A673 (cell line): Measurements from ENCODE around the gene GNG11.

Source experiments
- EZH2 ChIP-seq: fragments of 200-600 bp; sonication (generic); IDR thresholded peaks from 2 replicates; pipeline ENCODE4 v1.6.1; 2017; ENCODE audit warnings: borderline replicate concordance, low read depth, mild to moderate bottlenecking, mixed read lengths, antibody characterized with exemption, low read length; ENCODE audit not compliant: poor library complexity, severe bottlenecking
- TF ChIP-seq, protein P1 (sequence below): fragments of 300-800, 200-600 bp; sonication (generic); conservative IDR thresholded peaks from 2 replicates; pipeline ENCODE4 v1.5.1; 2017; ENCODE audit warnings: low read depth, mild to moderate bottlenecking, antibody characterized with exemption, low read length, moderate library complexity, mixed read lengths

- TF ChIP-seq, protein P1, sequence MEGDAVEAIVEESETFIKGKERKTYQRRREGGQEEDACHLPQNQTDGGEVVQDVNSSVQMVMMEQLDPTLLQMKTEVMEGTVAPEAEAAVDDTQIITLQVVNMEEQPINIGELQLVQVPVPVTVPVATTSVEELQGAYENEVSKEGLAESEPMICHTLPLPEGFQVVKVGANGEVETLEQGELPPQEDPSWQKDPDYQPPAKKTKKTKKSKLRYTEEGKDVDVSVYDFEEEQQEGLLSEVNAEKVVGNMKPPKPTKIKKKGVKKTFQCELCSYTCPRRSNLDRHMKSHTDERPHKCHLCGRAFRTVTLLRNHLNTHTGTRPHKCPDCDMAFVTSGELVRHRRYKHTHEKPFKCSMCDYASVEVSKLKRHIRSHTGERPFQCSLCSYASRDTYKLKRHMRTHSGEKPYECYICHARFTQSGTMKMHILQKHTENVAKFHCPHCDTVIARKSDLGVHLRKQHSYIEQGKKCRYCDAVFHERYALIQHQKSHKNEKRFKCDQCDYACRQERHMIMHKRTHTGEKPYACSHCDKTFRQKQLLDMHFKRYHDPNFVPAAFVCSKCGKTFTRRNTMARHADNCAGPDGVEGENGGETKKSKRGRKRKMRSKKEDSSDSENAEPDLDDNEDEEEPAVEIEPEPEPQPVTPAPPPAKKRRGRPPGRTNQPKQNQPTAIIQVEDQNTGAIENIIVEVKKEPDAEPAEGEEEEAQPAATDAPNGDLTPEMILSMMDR, result no peak
- TF ChIP-seq EZH2, result no peak
These were observed 36.2 kb downstream of the GNG11 start for GRCh38 chr7:93957767-93958166.
